Right lobe of liver (tissue), 6 donors: ENCODE results near the gene TOX3. TPM values are rescaled to one million over a fixed set of nuclear protein-coding genes. Genes with fewer than 3 reads are reported as not detected.

Experiments
- ATAC-seq, 4 donors: fragments of 200-7000 bp; cut with Tn5 transposase; one replicate each; pipeline ENCODE4 v1.9.1; 2020; ENCODE audit warnings: mild to moderate bottlenecking in 4 of 4, moderate library complexity in 4 of 4
- DNase-seq, 3 donors: peaks; one replicate each; pipeline ENCODE4 v3.0.0-alpha.2; 2020
- H3K27ac ChIP-seq, 3 donors: fragments of 200-600 bp; one replicate each; pipeline ENCODE4 v1.8.0; 2022
- H3K27me3 ChIP-seq, 2 donors: fragments of 200-600 bp; one replicate each; pipeline ENCODE4 v1.8.0; 2022
- H3K36me3 ChIP-seq, 4 donors: fragments of 200-600 bp; sonication (generic) in 1 of 4; one replicate each; pipeline versions ENCODE4 v1.5.1 to v1.8.0; 2017 to 2022; ENCODE audit warnings: control low read depth in 1 of 4
- H3K4me1 ChIP-seq, 4 donors: fragments of 200-600 bp; sonication (generic) in 1 of 4; one replicate each; pipeline versions ENCODE4 v1.5.1 to v1.8.0; 2017 to 2022; ENCODE audit warnings: control low read depth in 1 of 4
- H3K4me3 ChIP-seq, 3 donors: fragments of 200-600 bp; one replicate each; pipeline ENCODE4 v1.8.0; 2022
- H3K9me3 ChIP-seq, 4 donors: fragments of 200-600 bp; sonication (generic) in 1 of 4; one replicate each; pipeline versions ENCODE4 v1.5.1 to v1.8.0; 2017 to 2022; ENCODE audit warnings: control low read depth in 1 of 4
- CTCF ChIP-seq, 4 donors: fragments of 200-600 bp in 3 of 4; fragments of 450-650 bp in 1 of 4; IDR thresholded peaks; one replicate each; pipeline versions ENCODE4 v1.5.1 to v1.8.0; 2016 to 2022; ENCODE audit warnings: antibody characterized with exemption in 4 of 4, mild to moderate bottlenecking in 2 of 4
- POLR2A ChIP-seq: fragments of 450-650 bp; IDR thresholded peaks from one replicate; pipeline ENCODE4 v1.6.1; 2017; ENCODE audit warnings: antibody characterized with exemption, mild to moderate bottlenecking
- WGBS: methylation state at CpG from one replicate; pipeline ENCODE4 v1.1.6; 2018; ENCODE audit warnings: low coverage, low lambda C conversion rate; ENCODE audit not compliant: insufficient coverage; ENCODE audit errors: missing lambda C conversion rate; 5-methylcytosine and 5-hydroxymethylcytosine counted together
- intact Hi-C, 2 donors: fragments of 100-400 bp; cut with DNase I; formaldehyde crosslinking; loops; one replicate each; pipeline versions ENCODE4 v1.11.2 to v1.14.1; 2022
- total RNA-seq, 6 experiments: library from RNA; depleted of rRNA in 2 of 6; stranded (reverse); fragments of >200 nt in 2 of 6; fragmentation: NEBNext Ultra II Directional in 3 of 6; extraction: Animal tissue kit (Norgen Biotek cat#: 25700) in 3 of 6; gene quantifications; one replicate each; pipeline versions ENCODE4 v1.1.0 to v1.2.4, GENCODE V29; 2016 to 2023
- donor health status: DM: no; HTN: yes; CAD: no.
- donor health status: DM: no; HTN: no; CAD: no.
- donor health status: DM: no; HTN: no; CAD: no.
- donor health status: DM: no; HTN: yes; CAD: no.
- donor health status: DM: no; HTN: yes; CAD: no.

Gene TOX3
- total RNA-seq, 6 experiments from 2014 or later, result 0.92 to 5.8 (median 3.6) TPM

- ATAC-seq (peak in 3 of 4 donors; percentile 14 to 35 (median 19)), DNase-seq (peak in 2 of 3 donors; percentile 19 to 55)
- Histone ChIP-seq H3K27me3 (no peaks in the 10 kb centered on the region), H3K36me3 (no peaks in the 10 kb centered on the region), H3K4me1 (peaks cover 0 to 6% (median 0%) of the 10 kb centered on the region in 4 donors), H3K4me3 (peak overlapping the region; percentile 53 to 67 (median 66)), H3K27ac (peak overlapping the region; percentile 54 to 72 (median 56)), H3K9me3 (no peaks in the 10 kb centered on the region)
- no peak for TF ChIP-seq CTCF (IDR thresholded peaks at IDR 0.05)
- TF ChIP-seq POLR2A, result no peak
- 3% methylated on average over 12 of the region's 15 CpGs for WGBS
- intact Hi-C loops, result no loop called here
Measured at GRCh38 chr16:52545898-52546266, 1.1 kb downstream of the TOX3 start.

GRCh38 chr16:52545222-52545897 is 1.6 kb downstream of the TOX3 start:
- DNase-seq (peak in 2 of 3 donors; percentile 34 to 55), ATAC-seq (peak; percentile 47 to 61 (median 53))
- Histone ChIP-seq H3K4me1 (peaks cover 0 to 6% (median 0%) of the 10 kb centered on the region in 4 donors), H3K9me3 (no peaks in the 10 kb centered on the region), H3K27ac (peak overlapping the region; percentile 54 to 72 (median 56)), H3K4me3 (peak overlapping the region; percentile 53 to 67 (median 66)), H3K27me3 (no peaks in the 10 kb centered on the region), H3K36me3 (no peaks in the 10 kb centered on the region)
- WGBS, result 3% methylated on average over 22 of the region's 36 CpGs
- TF ChIP-seq POLR2A (no peak), CTCF (IDR thresholded peaks at IDR 0.05) (no peak)
- intact Hi-C loops, result no loop called here

GRCh38 chr16:52544703-52545102 is 2.2 kb downstream of the TOX3 start:
- WGBS, result 16% methylated on average over 2 of the region's 2 CpGs
- H3K27ac ChIP-seq, result peak overlapping the region; percentile 23 to 72 (median 56)
- ATAC-seq (peak in 1 of 4 donors; percentile 12), DNase-seq (no peak)
- H3K27me3 ChIP-seq, result no peaks in the 10 kb centered on the region
- intact Hi-C loops, result no loop called here
- no peak for TF ChIP-seq CTCF (IDR thresholded peaks at IDR 0.05)
- TF ChIP-seq POLR2A, result no peak
- peak overlapping the region; percentile 53 to 67 (median 66) for H3K4me3 ChIP-seq
- H3K4me1 ChIP-seq, result peaks cover 0 to 6% (median 0%) of the 10 kb centered on the region in 4 donors
- H3K9me3 ChIP-seq, result no peaks in the 10 kb centered on the region
- no peaks in the 10 kb centered on the region for H3K36me3 ChIP-seq

GRCh38 chr16:52543654-52544053 is 3.3 kb downstream of the TOX3 start:
- intact Hi-C loops, result no loop called here
- Histone ChIP-seq H3K27me3 (no peaks in the 10 kb centered on the region), H3K27ac (peak overlapping the region in 2 of 3 donors; percentile 13 to 72), H3K4me3 (peak overlapping the region in 2 of 3 donors; percentile 66 to 67), H3K36me3 (no peaks in the 10 kb centered on the region), H3K9me3 (no peaks in the 10 kb centered on the region), H3K4me1 (peaks cover 0 to 6% (median 0%) of the 10 kb centered on the region in 4 donors)
- DNase-seq, result no peak
- TF ChIP-seq CTCF (IDR thresholded peaks at IDR 0.05) (no peak), POLR2A (no peak)
- peak in 2 of 4 donors; percentile 9 to 30 for ATAC-seq
- WGBS, result 19% methylated on average over 4 of the region's 4 CpGs
